ENCODE measurements around the gene TCF7L1. TPM values are rescaled to one million over a fixed set of nuclear protein-coding genes. Genes with fewer than 3 reads are reported as not detected.

Gene TCF7L1
- total and polyA plus RNA-seq, 2 of the 13 experiments (the other 11 are each of a cell fraction or from before 2014, with no cell fraction given) = 0.04 to 0.15 TPM

DNA sequence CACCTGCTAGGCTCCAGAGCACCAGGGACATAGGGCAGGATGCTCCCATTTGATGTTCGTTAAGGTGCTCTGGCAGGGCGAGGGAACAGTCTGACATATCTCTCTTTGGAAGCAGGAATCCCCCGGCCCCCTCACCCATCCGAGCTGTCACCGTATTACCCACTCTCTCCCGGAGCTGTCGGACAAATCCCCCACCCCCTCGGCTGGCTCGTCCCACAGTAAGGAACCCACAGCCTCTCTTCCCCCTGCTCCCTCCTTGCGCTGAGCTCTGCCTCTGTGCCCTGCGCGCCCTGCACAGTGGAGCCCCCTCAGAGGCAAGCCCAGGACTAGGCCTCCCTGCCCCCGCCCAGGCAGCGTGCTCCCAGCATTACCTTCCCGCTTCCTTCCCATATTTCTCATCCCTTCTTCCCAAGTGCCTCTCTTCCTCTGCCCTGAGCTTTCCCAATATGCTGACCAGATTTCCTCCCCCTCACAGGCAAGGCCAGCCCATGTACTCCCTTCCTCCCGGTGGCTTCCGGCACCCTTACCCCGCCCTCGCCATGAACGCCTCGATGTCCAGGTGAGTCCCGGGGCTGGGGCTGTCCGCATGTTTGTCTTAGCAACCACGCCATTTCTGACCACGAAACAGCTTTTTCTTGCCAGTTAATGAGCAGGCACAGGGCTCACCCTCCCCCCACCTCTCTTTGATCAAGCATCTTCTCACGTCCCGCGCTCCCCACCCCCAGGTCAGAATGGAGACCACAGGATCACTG is 170.8 kb downstream of the TCF7L1 start (continued):
- TF ChIP-seq, protein P1, sequence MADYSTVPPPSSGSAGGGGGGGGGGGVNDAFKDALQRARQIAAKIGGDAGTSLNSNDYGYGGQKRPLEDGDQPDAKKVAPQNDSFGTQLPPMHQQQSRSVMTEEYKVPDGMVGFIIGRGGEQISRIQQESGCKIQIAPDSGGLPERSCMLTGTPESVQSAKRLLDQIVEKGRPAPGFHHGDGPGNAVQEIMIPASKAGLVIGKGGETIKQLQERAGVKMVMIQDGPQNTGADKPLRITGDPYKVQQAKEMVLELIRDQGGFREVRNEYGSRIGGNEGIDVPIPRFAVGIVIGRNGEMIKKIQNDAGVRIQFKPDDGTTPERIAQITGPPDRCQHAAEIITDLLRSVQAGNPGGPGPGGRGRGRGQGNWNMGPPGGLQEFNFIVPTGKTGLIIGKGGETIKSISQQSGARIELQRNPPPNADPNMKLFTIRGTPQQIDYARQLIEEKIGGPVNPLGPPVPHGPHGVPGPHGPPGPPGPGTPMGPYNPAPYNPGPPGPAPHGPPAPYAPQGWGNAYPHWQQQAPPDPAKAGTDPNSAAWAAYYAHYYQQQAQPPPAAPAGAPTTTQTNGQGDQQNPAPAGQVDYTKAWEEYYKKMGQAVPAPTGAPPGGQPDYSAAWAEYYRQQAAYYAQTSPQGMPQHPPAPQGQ (CRISPR knock-in tag; IDR thresholded peaks at IDR 0.05; ENCODE audit: borderline replicate concordance) = no peak
- no peak for TF ChIP-seq ARNTL (CRISPR knock-in tag; IDR thresholded peaks at IDR 0.05)

DNA sequence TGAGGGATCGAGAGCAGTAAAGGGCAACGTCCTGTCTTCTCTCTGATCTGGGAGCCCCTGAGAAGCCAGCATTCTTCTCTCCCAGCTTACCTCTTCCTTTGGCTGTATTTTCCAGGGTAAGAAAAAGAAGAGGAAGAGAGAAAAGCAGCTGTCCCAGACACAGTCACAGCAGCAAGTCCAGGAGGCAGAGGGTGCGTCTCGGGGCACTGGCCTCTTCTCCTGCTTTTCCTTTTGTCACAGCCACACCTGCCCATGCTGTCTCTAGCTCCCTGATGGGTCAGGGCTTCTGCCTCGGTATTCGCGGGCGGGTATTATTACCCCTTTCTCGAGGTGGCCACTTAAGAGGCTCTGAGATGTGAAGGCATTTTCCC is 174.3 kb downstream of the TCF7L1 start:
- H3K9ac ChIP-seq (ENCODE audit: insufficient read depth, low read depth, low read length) = peak overlapping the region; percentile 76
- H3K27me3 ChIP-seq (ENCODE audit: control insufficient read depth in 1 of 2, insufficient read depth in 2 of 2, low read length in 2 of 2) = 0 out of 5 replicates have a peak, but pooled peaks cover 0 to under 1% of the 10 kb centered on the region in 2 experiments
- DNase-seq (ENCODE audit: low spot score) = no peak
- H4K20me1 ChIP-seq (ENCODE audit: insufficient read depth, low read length) = no peaks in the 10 kb centered on the region
- ATAC-seq = peak; percentile 3
- H3K79me2 ChIP-seq (ENCODE audit: insufficient read depth, low read length) = no peaks in the 10 kb centered on the region
- H3K9me3 ChIP-seq (ENCODE audit: low read length) = no peaks in the 10 kb centered on the region
- no peaks in the 10 kb centered on the region for H3K36me3 ChIP-seq (replicated peaks in 1 of 2; ENCODE audit: control insufficient read depth in 1 of 2, insufficient read depth in 2 of 2, low read length in 2 of 2)
- CTCF ChIA-PET (ENCODE audit: low intra/inter-chr PET ratio, low total read pairs) = no interaction called here
- WGBS (ENCODE audit: low lambda C conversion rate) = 32% methylated on average over 9 of the region's 9 CpGs
- peaks cover 87% of the 10 kb centered on the region for H3K4me1 ChIP-seq (ENCODE audit: insufficient read depth, low read length)
- no peak for FAIRE-seq
- in situ Hi-C loops (cut with HindIII; ENCODE audit: extremely low pct_ligation_motif_present, low pct_unique_long_range_greater_than_20kb) (no loop called here), intact Hi-C loops (cut with micrococcal nuclease; ENCODE audit: unreplicated experiment) (loop anchor here (10.0 kb wide), 1 partner anchor 383 kb away; no protein-coding TSS in a partner anchor)
- peak overlapping the region; percentile 87 for H3K27ac ChIP-seq (ENCODE audit: extremely low read length, insufficient read depth, low read length)
- H3K4me3 ChIP-seq (replicated peaks in 1 of 3; ENCODE audit: insufficient read depth in 1 of 3, low read depth in 2 of 3, low read length in 3 of 3) = peak overlapping the region; percentile 44 to 67 (median 44)
- H3K4me2 ChIP-seq (ENCODE audit: low read depth, low read length) = peak overlapping the region; percentile 96
- no peak overlapping the region for H2AFZ ChIP-seq (ENCODE audit: low read length)
- TSS peak; percentile 98 for BruUV-seq (replicated peaks)
- POLR2A ChIA-PET = interaction anchor here (0.9 to 2.9 kb wide), 15 partner anchors 12 to 332 kb away, joined by 3 to 33 read pairs (median 4); partner anchors contain the start of genes ELMOD3, RETSAT, RNF181 and SH2D6
- peak; percentile 43; the same call in 1 of the 2 replicates for TF ChIP-seq POLR2G (IDR thresholded peaks at IDR 0.05; ENCODE audit: low read depth, low read length)
- 0 out of 2 replicates have a peak, but pooled peaks have one; percentile 4 for TF ChIP-seq SPEN (CRISPR knock-in tag; IDR thresholded peaks at IDR 0.05; ENCODE audit: low read depth)
- TF ChIP-seq ZBTB3 (CRISPR knock-in tag; IDR thresholded peaks at IDR 0.05; ENCODE audit: borderline replicate concordance, low read depth) = 0 out of 2 replicates have a peak, but pooled peaks have one; percentile 8
- 0 out of 2 replicates have a peak, but pooled peaks have one; percentile 9 for TF ChIP-seq ZFP90 (CRISPR knock-in tag; IDR thresholded peaks at IDR 0.05; ENCODE audit: borderline replicate concordance)
- no peak for TF ChIP-seq NFKB2 (CRISPR knock-in tag; IDR thresholded peaks at IDR 0.05; ENCODE audit: borderline replicate concordance)
- no peak for TF ChIP-seq HDAC1 (CRISPR knock-in tag; IDR thresholded peaks at IDR 0.05)
- TF ChIP-seq NR2F1 (CRISPR knock-in tag; IDR thresholded peaks at IDR 0.05) = 0 out of 4 replicates have a peak, but pooled peaks of 1 of the 2 experiments have one; percentile 12
- TF ChIP-seq, protein P2, sequence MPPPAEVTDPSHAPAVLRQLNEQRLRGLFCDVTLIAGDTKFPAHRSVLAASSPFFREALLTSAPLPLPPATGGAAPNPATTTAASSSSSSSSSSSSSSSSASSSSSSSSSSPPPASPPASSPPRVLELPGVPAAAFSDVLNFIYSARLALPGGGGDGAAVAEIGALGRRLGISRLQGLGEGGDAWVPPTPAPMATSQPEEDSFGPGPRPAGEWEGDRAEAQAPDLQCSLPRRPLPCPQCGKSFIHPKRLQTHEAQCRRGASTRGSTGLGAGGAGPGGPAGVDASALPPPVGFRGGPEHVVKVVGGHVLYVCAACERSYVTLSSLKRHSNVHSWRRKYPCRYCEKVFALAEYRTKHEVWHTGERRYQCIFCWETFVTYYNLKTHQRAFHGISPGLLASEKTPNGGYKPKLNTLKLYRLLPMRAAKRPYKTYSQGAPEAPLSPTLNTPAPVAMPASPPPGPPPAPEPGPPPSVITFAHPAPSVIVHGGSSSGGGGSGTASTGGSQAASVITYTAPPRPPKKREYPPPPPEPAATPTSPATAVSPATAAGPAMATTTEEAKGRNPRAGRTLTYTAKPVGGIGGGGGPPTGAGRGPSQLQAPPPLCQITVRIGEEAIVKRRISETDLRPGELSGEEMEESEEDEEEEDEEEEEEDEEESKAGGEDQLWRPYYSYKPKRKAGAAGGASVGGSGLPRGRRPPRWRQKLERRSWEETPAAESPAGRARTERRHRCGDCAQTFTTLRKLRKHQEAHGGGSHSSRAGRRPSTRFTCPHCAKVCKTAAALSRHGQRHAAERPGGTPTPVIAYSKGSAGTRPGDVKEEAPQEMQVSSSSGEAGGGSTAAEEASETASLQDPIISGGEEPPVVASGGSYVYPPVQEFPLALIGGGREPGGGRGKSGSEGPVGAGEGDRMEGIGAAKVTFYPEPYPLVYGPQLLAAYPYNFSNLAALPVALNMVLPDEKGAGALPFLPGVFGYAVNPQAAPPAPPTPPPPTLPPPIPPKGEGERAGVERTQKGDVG (CRISPR knock-in tag; IDR thresholded peaks at IDR 0.05; ENCODE audit: borderline replicate concordance) = 0 out of 2 replicates have a peak, but pooled peaks have one; percentile 4
- 0 out of 2 replicates have a peak, but pooled peaks have one; percentile 34 for TF ChIP-seq MIER3 (CRISPR knock-in tag; IDR thresholded peaks at IDR 0.05; ENCODE audit: borderline replicate concordance)
- no peak for TF ChIP-seq TEAD3 (CRISPR knock-in tag; optimal IDR thresholded peaks at IDR 0.05; ENCODE audit: borderline replicate concordance)
- 0 out of 2 replicates have a peak, but pooled peaks have one; percentile 1 for TF ChIP-seq ZMAT3 (CRISPR knock-in tag; conservative IDR thresholded peaks at IDR 0.05)
- TF ChIP-seq, protein P3, sequence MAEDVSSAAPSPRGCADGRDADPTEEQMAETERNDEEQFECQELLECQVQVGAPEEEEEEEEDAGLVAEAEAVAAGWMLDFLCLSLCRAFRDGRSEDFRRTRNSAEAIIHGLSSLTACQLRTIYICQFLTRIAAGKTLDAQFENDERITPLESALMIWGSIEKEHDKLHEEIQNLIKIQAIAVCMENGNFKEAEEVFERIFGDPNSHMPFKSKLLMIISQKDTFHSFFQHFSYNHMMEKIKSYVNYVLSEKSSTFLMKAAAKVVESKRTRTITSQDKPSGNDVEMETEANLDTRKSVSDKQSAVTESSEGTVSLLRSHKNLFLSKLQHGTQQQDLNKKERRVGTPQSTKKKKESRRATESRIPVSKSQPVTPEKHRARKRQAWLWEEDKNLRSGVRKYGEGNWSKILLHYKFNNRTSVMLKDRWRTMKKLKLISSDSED (CRISPR knock-in tag; IDR thresholded peaks at IDR 0.05) = no peak

All from HepG2 (cell line).